ENCODE measurements around the gene DOC2A.

DOC2A gene

DNA sequence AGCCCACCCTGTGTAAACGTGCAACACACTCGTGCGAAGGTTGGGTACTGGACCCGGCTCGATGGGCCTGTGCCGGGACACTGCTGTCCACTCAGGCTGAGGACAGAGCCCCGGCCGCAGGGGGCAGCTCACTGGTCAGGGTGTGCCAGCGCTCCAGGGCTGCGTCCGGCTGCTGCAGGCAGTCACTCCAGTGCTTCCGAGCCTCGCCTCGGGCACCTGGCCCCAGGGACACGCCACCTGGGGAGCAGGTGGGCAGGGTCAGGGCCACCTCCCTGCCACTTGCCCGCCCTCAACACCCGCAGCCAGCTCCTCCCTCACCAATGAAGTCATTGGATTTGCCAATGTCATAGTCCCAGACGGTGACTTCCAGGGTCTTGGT, 4.7 kb downstream of the DOC2A start:
- in situ Hi-C loops (cut with MboI; ENCODE audit: low sequenced_read_pairs) = no loop called here

DNA sequence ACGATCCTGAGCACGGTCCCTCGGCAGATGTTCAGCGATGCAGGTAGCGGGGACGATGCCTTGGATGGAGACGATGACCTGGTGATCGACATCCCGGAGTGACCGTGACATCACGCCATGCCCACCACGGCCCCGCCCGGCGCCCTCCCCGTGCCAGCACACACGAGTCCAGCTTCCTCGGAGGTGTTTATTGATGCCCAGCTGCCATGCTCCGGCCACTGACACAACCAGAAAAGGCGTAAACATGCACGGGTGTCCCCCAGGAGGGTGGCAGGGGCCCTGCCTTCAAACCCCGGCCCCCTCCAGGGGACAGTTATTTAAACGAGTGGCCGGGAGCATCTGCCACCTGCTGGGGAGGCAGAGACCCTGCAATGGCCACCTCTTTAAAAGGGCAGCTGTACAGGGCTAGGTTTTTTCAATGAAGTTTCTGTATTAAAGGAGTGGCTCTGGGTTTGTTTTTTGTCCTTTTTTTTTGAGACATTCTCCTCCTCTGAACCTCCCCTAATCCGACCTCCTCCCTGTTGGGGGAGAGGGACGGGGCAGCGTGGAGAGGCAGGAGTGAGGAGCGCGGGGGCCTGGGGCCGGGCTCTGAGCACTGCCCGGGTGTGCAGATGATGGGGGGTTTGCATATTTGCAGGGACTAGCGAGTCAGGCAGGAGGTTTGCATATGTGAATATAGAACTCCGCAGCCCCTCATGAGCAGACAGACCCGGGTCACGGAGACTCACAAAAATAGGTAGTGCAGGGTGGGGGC, 5.3 kb downstream of the DOC2A start:
- in situ Hi-C loops (cut with MboI; ENCODE audit: low sequenced_read_pairs) = no loop called here

DNA sequence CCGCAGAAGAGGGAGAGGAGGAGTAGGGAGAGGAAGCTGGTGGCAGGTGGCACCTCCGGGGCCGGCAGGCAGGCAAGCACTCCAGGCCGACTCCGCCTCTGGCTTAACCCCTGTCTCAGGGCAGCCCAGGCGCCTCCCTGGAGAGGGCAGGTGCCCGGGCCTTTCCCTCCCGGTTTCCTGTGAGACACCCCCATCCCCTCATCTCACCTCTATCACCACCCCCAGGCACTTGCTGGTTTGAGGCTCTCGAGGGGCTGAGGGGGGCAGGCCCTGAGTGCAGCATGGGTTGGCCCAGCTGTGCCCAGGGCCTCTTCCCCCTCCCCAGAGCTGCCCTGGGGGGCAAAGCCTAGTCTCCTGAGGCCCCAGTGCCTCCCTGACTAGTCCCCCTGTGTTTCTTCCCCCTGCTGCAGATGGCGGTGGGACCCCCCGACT, 6.0 kb downstream of the DOC2A start:
- in situ Hi-C loops (cut with MboI; ENCODE audit: low sequenced_read_pairs) = no loop called here

DNA sequence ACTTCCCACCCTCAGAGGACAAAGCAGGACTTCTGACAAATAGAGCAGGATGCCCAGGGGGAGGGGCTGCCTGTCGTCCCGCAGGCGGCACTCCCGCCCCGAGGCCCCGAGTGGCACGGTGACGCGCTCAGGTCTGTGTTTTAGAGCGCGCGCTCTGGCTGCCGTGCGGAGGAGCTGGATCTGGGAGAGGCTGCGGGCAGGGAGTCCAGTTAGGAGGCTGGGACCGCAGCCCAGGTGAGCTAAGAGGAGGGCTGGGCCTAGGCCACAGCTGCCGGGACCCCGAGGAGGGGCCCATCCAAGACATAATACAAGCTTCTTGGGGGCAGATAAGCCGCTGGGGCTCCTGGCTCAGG, 6.4 kb downstream of the DOC2A start:
- in situ Hi-C loops (cut with MboI; ENCODE audit: low sequenced_read_pairs) = no loop called here

DNA sequence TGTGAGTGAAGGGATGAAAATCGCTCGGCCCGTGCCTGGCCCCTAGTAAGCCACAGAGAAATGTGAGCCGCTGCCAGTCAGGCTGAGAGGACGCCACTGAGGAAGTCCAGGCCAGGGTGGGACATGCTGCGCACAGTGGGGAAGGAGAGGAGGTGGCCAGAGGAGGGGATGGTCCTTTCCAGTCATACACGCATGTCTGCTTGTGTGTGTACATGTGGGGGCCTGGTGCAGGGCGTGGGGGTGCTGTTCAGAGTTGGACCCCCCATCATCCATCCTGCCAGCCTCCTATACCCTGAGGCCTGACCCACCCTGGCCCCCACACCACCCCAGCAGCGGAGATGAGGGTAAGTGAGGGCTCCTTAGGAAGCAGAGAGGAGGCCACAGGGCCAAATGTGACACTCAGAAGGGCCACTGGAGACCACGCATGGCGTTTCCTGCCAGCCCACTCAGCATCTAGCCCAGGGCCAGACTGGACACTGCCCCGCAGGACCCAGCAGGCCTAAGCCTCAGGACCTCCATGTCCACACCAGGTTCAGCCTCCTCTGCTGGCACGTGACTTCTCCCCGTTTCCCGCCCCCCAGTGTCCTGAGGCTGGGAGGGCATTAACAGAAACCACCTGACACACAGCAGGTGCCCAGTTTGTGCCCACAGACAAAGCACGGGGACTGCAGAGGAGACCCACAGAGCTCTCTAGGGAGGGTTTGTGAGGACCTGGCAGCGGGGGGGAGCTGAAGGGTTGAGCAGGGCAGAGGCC, 7.0 kb downstream of the DOC2A start:
- in situ Hi-C loops (cut with MboI; ENCODE audit: low sequenced_read_pairs) = no loop called here

DNA sequence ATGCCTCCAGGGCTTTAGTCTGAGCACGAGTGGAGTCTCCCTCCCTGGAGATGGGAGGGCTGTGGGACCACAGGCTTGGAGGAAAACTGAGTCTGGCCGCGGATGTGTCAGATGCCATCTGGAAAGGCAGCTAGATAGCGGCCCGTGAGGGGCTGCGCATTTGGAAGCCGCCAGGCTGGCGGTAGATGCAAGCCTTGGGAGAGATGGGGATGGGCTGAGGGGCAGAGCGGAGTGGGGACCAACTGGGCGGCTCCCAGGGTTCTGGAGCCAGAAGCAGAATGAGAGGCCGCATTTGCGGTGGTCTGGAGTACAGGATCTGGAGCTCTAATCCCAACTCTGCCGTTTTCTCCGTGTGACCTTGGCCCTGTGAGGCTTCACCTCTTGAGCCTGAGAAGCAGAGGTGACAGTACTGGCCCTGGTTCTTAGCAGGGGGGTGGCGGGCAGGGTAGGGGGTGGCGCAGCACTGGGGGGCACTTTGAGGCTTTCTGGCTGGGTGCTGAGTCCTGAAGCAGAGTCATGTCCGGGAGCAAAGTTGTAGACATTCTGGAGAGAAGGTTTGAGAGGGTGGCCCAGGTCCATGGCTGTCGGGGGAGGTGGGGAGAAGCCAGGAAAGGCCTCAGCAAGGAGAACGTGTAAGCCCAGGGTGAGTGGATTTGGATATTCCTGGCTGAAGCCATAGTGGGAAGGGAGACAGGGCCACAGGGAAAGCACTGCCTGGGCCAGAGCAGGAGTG, 8.0 kb downstream of the DOC2A start:
- in situ Hi-C loops (cut with MboI; ENCODE audit: low sequenced_read_pairs) = no loop called here

DNA sequence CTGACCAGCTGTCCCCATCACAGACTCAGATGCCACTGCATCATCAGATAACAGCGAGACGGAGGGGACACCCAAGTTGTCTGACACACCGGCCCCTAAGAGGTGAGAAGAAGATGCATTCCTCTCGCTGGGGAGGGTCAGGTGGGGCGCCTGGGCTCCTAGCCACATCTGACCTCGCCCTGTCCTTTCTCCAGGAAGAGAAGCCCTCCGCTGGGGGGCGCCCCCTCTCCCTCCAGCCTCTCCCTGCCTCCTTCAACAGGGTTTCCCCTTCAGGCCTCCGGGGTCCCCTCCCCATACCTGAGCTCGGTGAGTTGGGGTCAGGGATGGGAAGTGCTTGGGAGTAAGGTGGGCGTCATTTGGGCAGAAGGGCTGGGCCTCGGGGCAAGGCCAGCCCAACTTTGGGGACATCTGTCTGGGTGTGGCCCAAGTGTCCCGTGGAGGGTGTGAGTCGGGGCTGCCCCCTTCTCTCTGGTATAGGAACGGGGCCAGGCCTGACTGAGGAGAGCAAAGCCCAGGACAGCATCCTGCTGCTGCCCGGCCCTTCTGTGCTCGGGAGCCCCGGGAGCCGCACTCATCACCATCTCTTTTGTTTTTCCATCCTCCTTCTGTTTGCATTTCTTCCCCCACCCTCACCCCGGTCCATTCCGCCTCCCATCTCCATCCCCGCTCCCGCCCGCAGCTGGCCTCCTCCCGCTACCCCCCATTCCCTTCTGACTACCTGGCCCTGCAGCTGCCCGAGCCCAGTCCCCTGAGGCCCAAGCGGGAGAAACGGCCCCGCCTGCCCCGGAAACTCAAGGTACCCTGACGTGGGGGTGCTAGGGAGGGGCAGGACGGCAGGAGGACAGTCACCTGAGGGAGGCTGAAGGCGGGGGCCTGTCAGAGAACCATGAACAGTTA, 9.8 kb downstream of the DOC2A start:
- in situ Hi-C loops (cut with MboI; ENCODE audit: low sequenced_read_pairs) = no loop called here

DNA sequence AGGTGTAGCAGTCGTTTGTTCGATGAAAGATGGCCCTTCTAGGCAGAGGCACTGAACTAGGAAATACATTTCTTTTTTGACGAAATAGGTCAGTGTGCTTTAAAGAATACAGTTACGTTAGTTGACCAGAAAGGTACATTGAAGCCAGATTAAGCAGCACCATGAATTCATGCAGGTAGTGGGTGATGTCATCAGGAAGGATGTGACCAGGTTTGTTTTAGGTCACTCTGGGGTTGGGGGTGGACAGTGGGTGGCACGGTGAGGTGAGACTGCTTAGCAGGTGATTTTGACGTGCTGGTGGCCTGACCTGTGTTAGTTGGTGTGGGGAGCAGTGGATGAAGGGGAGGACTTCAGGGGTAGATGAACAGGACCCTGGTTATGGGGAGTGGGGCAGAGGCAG, 11.2 kb downstream of the DOC2A start:
- in situ Hi-C loops (cut with MboI; ENCODE audit: low sequenced_read_pairs) = no loop called here

DNA sequence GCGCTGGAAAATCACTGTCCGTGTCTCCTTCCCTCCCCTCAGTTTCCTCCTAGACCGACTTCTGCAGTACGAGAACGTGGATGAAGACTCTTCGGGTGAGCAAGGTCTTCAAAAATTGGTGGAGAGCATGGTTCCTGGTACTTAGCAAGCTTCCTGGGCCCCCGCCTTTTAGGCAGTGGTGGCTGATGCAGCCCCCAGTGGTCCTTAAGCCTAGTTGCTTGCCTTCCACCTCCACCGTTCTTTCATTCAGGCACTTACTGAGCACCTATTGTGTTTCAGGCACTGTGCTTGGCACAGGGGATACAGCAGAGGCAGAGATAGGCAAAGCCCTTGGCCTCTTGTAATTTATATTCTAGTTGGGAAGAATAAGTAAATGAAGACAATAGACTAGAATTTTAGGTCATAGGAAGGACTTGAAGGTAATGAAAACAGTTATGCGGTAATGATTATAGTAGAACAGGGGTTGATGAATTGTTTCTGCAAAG, 14.0 kb downstream of the DOC2A start:
- in situ Hi-C loops (cut with MboI; ENCODE audit: low sequenced_read_pairs) = no loop called here

DNA sequence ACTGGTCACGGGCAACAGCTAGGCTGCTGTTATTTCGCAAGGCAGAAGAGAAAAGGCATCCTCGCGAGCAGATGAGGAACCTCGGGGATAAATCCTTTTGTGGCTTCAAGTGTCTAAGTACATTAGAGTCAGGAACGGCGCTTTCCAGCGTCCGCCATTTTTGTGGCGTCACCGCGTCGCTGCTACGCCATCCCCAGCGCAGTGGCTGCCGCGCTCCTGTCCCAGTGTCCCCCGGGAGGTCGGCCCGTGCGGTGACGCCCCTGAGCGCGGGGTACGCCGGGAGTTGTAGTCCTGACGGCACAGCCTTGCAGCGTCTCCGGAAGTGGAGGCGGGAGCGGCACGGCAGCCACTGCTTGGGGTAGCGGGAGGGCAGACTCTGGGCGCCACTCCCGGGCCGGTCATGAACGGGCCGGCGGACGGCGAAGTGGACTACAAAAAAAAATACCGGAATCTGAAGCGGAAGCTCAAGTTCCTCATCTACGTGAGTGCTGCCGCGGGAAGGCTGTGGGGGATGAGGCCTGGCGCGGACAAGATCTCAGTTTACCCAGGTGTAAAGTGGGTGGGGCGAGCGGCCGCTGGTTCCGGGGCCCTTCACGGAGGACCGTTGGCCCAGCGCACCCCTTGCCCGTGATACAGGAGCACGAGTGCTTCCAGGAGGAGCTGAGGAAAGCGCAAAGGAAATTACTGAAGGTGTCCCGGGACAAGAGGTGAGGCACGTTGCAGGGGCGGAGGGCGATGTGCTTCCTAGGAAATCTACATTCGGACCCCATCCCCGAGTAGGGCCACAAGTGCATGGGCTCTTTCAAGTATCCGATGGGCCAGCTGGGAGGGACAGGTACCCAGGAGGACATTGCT, 14.7 kb downstream of the DOC2A start, which contains the start of gene INO80E:
Gene INO80E (plus strand): TSS at position 331 of the 855 bp plus-strand sequence. CDS start 70 bp downstream, at position 401.
- in situ Hi-C loops (cut with MboI; ENCODE audit: low sequenced_read_pairs) = no loop called here

DNA sequence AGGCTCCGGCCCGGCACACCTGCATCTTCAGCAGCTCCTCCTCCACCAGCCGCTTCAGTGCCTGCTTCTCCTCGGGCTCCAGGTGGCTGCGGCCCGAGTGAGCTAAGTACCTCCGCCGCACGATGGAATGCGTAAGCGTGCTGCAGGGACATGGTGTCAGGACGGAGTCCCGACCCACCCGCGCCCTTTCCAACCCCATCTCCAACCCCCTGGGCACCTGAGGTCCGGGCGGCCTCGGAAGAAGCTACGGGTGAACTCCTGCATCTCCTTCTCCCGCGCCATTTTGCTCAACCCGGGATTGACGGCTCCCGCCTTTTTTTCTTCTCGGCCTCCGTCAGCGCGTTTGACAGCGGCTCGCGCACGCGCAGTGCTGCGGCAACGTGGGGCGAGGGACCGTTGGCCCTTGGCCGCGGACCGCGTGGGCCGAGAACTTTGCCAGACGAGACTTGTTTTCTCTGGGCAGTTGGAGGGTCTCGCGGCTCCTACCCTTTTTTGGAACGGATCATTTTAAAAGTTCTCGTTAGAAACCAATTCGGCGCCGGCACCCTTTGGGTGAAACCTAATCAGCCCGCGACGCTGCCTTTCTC, 15.4 kb downstream of the DOC2A start, which contains the start of gene HIRIP3:
Gene HIRIP3 (minus strand): TSS at position 294 of the 587 bp plus-strand sequence. CDS start 12 bp downstream, at position 282.
- in situ Hi-C loops (cut with MboI; ENCODE audit: low sequenced_read_pairs) = no loop called here

DNA sequence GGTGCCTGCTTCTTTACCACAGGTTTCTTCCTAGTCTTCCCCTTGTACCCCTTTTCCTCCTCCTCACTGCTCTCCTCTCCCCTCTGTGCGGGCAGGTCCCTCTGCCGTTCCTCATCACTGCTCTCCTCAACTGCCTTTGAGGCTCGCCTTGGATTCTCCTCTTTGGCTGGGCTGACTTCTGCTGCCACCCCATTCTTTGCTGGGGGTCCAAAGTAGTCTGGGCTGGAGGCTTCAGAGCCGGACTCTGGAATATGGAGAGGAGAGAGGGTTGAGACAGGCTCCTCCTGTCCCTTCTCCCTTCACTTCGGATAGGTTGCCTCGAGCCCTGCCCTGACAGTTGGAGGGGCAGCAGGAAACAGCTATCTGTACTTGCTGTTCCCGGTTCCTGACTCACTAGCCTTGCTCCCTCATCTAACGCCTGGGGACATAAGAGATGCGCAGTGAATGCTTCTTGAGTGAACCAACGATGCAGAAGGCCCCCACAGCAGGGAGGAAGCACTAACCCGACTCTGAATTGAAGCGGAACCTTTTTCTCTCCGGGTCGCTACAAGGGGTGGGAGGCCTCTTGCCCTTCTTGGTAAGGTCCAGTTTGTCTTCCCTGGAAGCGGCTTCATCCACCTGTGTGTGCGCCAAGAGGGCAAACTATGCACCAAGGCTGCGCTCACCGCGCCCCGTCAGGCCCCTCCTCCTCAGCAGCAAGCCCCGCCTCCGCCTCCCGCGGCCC, 16.1 kb downstream of the DOC2A start:
- in situ Hi-C loops (cut with MboI; ENCODE audit: low sequenced_read_pairs) = no loop called here

DNA sequence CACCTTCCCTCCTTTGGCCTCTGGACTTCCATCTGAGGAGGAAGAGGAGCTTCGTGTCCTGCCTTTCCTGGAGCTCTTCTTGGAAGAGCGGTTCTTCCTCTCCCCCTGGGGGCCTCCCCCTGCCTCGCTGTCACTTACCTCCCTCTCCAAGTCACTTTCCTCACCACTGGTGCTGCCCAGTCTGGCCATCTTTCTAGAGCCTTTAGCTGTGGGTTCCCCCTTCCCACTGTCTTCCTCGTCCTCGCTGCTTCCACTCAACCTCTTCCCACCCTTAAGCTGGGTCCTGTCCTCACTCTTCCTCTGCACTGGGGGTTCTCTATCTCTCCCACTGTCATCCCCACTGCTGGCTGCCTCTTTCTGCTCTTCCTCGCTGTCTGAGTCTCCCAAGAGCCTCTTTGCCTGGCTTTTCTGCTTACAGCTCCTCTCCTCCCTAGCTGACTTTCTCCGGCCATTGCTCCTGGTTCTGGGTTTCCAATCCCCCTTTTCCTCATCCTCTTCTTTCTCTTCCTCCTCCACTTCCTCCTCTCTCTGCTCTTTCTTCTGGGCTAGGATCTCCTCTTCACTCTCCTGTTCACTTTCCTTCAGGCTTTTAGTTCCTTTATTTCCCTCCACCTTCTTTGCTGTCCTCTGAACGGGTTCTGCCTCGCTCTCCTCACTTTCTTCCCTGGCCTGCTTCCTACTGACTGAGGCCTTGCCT, 16.8 kb downstream of the DOC2A start:
- in situ Hi-C loops (cut with MboI; ENCODE audit: low sequenced_read_pairs) = no loop called here

DNA sequence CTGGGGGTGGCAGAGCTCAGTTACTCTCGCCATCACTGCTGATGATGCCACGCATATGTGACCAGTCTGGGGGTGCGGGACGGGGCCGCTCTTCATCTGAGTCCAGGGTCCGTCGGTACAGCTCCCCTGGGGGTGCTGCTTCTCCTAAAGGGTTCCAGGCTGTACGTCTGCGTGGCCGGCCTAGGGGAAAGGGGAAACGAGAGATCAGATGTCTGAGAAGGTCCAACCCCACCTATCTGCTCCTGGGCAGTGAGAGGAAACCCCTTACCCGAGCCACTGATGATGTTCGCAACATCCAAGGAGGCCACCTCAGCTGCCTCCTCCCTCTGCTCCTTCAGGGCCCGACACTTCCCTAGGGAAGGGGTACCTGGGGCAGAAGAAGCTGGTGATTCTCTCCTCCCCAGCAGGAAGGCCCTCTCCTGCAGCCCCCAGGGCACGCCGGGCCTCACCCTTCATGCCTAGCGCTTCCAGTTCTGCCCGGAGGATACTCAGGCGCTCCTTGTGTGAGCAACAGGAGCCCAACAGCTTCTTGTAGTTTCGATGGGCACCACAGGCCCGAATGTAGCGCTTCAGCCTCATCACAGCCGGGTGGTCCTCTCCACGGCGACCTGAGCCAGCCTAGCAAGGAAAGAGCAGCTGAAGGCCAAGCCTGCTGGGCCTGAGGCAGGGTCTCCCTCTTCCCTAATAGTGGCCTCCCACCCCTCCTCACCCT, 17.5 kb downstream of the DOC2A start:
- in situ Hi-C loops (cut with MboI; ENCODE audit: low sequenced_read_pairs) = no loop called here

DNA sequence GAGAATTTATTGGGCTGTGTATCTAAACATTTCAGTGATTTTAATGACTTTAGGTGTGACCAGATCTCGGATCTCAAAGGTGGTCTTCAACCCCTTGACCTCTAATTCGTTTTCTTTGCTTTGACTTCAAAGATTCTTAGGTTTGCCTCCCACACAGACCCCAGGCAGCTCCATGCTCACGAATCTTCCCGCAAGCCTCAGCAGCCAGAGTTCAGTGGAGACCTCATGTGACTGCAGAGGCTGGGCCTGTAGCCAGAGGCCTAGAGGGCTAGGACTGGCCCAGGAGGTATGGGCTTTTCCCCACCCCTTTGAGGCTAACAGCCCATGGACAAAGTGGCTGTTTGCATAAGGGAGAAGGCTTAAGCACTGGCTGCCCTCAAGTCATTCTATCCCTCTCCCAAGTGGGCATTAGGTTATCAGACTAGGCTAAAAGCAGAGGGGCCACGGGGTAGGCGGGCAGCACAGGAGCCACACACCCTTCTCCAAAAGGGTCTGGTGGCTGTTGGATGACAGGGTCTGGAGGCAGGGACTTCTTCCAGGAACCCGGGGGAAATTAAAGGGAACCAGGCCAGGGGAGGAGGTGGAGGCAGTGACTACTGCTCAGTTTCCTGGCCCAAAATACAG, 18.4 kb downstream of the DOC2A start:
- in situ Hi-C loops (cut with MboI; ENCODE audit: low sequenced_read_pairs) = no loop called here

DNA sequence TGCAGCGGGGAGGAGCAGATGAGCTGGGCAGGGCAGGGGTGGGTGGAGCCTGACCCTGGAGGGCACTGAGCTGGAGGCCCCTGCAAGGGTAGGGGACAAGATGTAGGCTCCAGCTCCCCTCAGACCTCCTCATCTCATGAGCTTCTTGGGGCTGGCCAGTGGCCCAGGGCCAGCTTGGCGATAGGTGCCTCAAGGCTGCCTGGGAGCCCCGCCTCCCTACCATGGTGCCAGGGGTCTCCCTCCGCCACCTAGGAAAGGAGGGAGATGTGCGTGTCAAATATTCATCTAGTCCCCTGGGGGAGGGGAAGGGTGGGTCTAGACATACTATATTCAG, 19.3 kb downstream of the DOC2A start:
- in situ Hi-C loops (cut with MboI; ENCODE audit: low sequenced_read_pairs) = no loop called here

All from HL-60/S4 (cell line).